ENCODE results near the gene SQSTM1.

Gene SQSTM1

DNA sequence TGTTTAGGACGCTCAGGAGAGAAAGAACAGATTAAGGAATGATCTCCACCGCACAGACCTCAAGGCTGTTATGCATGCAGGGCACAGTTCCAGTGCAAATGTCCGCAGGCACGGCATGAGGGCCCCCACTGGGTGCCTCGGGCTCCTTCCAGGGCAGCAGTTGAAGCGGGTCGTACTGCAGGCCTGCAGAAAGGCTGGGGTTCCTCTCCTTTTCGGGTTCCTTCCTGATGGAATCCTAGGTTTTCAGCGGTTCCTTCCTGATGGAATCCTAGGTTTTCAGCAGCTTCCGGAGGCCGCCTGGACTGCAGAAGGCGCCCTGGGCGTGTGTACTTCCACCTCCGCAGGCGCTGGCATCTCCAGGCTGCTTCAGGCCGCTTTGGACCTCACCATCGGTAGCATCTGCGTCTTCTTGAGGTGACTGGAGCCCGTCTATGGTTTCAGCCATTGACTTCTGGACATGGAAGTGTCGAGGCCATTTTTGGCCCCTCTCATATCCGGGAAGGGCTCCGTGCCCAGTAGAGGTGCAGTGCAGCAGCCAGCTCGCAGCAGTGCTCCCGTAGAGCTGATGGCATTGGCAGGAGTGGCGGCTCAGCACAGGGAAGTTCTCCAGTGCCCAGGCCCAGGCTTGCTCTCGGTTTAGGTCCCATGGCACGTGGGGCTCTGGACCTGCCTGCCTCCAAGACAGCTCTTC, 8.4 kb upstream of the SQSTM1 start:
- CTCF ChIA-PET = interaction anchor here (1.2 kb wide), 1 partner anchor 15 kb away, joined by 6 read pairs; no protein-coding TSS in a partner anchor
- TF ChIP-seq CTCF (IDR thresholded peaks at IDR 0.05; ENCODE audit: insufficient read depth, low read length, missing control alignments) = no peak
- no peak overlapping the region for H3K4me3 ChIP-seq (ENCODE audit: low read depth, low read length)
- no peak for DNase-seq (ENCODE audit: low read depth, low spot score)
- POLR2A ChIA-PET = interaction anchor here (1.2 kb wide), 1 partner anchor 7 kb away, joined by 3 read pairs; no protein-coding TSS in a partner anchor

- no peak for DNase-seq (ENCODE audit: low read depth, low spot score)
- H3K4me3 ChIP-seq (ENCODE audit: low read depth, low read length) = no peak overlapping the region
- ChIA-PET POLR2A (no interaction called here), CTCF (interaction anchor here (0.8 to 1.8 kb wide), 3 partner anchors 13 to 17 kb away, joined by 3 to 6 read pairs (median 4); no protein-coding TSS in a partner anchor)
- TF ChIP-seq CTCF (IDR thresholded peaks at IDR 0.05; ENCODE audit: insufficient read depth, low read length, missing control alignments) = no peak
These were observed 7.6 kb upstream of the SQSTM1 start for GRCh38 chr5:179812997-179813607.

DNA sequence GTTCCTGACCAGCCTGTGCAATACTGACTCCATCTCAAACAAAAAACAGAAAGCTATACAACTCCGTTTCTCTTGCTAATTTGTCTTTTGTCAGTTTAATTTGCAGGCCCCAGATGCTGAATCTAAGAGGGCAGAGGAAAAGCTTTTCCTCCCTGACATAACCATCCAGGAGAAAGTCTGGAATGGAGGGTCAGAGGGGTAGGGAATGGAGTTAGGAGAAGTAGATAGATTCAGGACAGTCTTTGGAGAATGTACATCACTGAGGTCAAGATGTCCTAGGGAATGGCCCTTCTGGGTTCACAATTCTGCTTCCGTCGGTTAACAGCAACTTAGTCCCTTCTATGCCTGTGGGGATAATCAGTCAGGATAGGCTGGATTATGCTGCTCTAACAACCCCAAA, 6.6 kb upstream of the SQSTM1 start:
- ChIA-PET POLR2A (no interaction called here), CTCF (interaction anchor here (1.8 kb wide), 1 partner anchor 12 kb away, joined by 4 read pairs; no protein-coding TSS in a partner anchor)
- TF ChIP-seq CTCF (IDR thresholded peaks at IDR 0.05; ENCODE audit: insufficient read depth, low read length, missing control alignments) = no peak

DNA sequence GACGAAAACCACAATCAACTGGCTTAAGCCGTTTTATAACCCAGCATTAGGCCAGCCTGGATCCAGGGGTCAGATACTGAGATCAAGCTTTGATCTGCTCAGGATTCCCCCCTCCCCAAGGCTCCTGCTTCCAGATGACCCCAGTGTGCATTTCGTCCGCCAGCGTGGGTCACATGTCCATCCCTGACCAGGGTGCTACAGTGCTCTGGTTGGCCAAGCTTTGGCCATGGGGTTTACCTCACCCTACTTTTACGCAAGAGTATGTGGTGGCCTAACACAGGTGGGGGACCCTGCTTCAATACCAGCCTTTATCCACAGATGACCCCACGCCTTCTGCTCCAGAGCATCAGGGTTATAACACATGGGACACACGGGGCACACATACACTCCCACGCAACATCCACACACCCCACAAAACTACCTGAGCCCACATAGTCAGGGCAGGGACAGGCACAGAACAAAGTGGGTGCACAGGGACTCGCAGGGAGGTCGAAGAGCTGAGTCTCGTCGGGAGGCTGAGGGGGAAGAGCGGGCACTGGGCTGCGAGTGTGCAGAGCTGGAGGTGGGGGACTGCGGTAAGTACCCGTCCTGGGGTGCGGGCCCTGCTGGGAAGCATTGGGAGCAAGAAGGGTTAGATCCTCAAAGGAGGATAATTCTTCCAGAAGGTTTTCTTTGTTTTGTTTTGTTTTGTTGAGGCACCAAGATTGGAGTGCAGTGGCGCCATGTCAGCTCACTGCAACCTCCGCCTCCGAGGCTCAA, 5.0 kb upstream of the SQSTM1 start:
- no peak for DNase-seq (ENCODE audit: low read depth, low spot score)
- no peak for TF ChIP-seq CTCF (IDR thresholded peaks at IDR 0.05; ENCODE audit: insufficient read depth, low read length, missing control alignments)
- CTCF ChIA-PET = interaction anchor here (1.6 to 2.5 kb wide), 2 partner anchors 19 to 53 kb away, joined by 5 to 8 read pairs; no protein-coding TSS in a partner anchor
- no peak overlapping the region for H3K4me3 ChIP-seq (ENCODE audit: low read depth, low read length)
- POLR2A ChIA-PET = no interaction called here

More for the DNA sequence above, 6.6 kb upstream of the SQSTM1 start:
- no peak overlapping the region for H3K4me3 ChIP-seq (ENCODE audit: low read depth, low read length)
- DNase-seq (ENCODE audit: low read depth, low spot score) = no peak

GRCh38 chr5:179816401-179816795, 4.3 kb upstream of the SQSTM1 start:
- ChIA-PET POLR2A (no interaction called here), CTCF (interaction anchor here (1.6 to 2.5 kb wide), 2 partner anchors 19 to 54 kb away, joined by 5 to 8 read pairs; no protein-coding TSS in a partner anchor)
- TF ChIP-seq CTCF (IDR thresholded peaks at IDR 0.05; ENCODE audit: insufficient read depth, low read length, missing control alignments) = no peak
- DNase-seq (ENCODE audit: low read depth, low spot score) = no peak
- peak overlapping the region; percentile 42 for H3K4me3 ChIP-seq (ENCODE audit: low read depth, low read length)

Data from AG04449 (cell line).